Choroid plexus epithelial cell (primary cell): Measurements from ENCODE around the gene ACHE.
"Not testable (repeated sequence)": the region's sequence is repeated elsewhere in the genome, so short reads cannot be mapped to it uniquely, and the experiment has no call there.

Experiments
- DNase-seq: peaks from one replicate; pipeline ENCODE4 v3.0.0-alpha.2; 2010; ENCODE audit warnings: low read depth
- H3K4me3 ChIP-seq: 2 replicates; pipeline ENCODE4 v1.5.1; 2011; ENCODE audit warnings: low read depth, mild to moderate bottlenecking, control low read depth, low read length, moderate library complexity
- TF ChIP-seq, protein P1 (sequence below): conservative IDR thresholded peaks from 2 replicates; pipeline ENCODE4 v1.5.1; 2011; ENCODE audit warnings: low read depth, mild to moderate bottlenecking, control low read depth, inconsistent platforms, low read length, moderate library complexity

Gene ACHE

DNA sequence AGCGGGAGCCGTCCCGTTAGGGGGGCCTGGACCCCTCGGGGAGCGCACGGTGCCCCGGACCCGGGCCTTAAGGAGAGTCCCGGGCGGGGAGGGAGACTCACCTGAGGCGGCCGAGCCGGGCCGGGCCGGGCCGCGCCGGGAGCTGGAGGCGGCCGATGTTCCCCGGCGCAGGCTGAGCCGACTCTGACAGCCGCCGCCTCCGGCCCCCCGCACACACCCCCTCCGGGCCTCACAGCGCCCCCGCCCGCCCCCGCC lies at the start of gene ACHE:
TSS of gene ACHE (minus strand) at position 188 of the 255 bp plus-strand sequence. CDS start 1,656 bp downstream, outside the sequence.
- DNase-seq = no peak
- H3K4me3 ChIP-seq = peak within 1 kb of the TSS; percentile 43
- TF ChIP-seq, protein P1, sequence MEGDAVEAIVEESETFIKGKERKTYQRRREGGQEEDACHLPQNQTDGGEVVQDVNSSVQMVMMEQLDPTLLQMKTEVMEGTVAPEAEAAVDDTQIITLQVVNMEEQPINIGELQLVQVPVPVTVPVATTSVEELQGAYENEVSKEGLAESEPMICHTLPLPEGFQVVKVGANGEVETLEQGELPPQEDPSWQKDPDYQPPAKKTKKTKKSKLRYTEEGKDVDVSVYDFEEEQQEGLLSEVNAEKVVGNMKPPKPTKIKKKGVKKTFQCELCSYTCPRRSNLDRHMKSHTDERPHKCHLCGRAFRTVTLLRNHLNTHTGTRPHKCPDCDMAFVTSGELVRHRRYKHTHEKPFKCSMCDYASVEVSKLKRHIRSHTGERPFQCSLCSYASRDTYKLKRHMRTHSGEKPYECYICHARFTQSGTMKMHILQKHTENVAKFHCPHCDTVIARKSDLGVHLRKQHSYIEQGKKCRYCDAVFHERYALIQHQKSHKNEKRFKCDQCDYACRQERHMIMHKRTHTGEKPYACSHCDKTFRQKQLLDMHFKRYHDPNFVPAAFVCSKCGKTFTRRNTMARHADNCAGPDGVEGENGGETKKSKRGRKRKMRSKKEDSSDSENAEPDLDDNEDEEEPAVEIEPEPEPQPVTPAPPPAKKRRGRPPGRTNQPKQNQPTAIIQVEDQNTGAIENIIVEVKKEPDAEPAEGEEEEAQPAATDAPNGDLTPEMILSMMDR = no peak

DNA sequence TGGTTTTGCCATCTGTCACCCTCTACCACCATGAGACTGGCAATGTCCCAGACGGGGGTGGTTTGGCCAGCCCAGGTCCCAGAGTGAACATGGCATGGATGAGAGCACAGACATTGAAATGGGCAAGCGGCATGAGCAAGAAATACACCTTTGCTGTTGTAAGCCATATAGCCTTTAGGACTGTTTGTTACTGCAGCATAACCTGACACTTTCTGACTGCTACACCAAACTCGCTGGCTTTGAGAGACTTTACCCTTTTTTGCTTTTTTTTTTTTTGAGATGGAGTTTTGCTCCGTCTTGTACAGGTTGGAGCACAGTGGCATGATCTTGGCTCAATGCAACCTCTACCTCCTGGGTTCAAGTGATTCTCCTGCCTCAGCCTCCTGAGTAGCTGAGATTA lies 48.5 kb upstream of the ACHE start:
- no peak for DNase-seq
- TF ChIP-seq, protein P1 = no peak
- H3K4me3 ChIP-seq = no peak overlapping the region

DNA sequence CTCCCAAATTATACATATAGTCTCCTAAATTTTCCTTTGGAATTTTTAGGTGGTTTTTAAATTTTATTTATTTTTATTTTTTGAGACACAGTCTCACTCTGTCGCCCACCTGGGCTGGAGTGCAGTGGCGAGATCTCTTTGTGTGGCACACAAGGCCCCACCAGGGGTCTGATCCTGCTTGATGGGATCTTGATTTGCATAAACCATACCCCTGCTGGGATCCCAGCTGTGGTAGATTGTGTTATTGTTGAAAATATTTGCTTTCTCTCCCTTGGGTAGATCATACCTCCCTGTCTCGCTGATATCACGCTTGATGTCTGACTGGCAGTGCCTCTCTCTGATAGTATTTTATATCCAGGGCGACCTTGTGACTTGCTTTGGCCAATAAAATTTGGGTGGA lies 48.0 kb upstream of the ACHE start:
- no peak for DNase-seq
- H3K4me3 ChIP-seq = no peak overlapping the region
- TF ChIP-seq, protein P1 = no peak

DNA sequence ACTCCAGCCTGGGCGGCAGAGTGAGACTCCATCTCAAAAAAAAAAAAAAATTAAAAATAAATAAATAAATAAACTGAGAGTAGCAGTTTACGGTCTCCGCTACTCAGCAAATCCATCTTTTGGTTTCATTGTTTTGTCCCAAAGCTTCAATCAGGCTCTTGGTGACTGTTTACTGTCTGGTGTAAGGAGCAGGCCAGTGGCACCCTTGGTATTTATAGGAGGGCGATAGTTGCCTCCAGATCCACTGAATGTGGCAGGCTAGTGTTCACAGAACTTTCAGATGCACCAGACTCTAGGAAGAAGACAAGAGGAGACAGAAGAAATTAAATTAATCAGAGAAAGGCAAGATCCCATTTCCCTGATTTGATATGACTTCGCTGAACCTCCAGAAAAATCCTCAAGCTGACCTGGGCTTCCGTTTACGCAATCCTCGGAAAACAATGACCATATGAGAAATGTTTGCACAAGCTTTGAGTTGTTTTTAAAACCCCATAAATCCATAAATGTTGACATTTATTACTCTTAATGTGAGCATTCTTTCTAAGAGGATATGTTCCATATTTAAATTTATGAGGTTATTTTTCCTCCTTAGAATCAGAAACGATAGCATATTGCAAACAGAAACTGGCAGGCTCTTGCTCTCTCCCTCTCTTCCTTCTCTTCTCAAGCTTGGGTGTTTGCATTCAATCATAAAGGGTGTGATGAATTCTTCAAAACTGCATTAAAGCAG lies 46.5 kb upstream of the ACHE start:
- TF ChIP-seq, protein P1 = no peak
- no peak for DNase-seq
- no peak overlapping the region for H3K4me3 ChIP-seq

DNA sequence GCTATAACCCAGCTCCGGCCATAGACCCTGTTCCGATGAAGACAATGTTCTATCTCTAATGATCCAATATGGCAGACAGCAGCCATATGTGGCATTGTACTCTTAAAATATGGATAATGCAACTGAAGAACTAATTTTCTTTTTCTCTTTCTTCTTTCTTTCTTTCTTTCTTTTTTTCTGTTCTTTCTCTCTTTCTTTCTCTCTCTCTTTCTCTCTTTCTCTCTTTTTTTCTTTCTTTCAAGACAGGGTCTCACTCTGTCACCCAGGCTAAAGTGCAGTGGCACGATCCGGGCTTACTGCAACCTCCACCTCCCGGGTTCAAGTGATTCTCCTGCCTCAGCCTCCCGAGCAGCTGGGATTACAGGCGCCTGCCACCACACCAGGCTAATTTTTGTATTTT lies 40.5 kb upstream of the ACHE start:
- not testable (repeated sequence) for H3K4me3 ChIP-seq, DNase-seq

DNA sequence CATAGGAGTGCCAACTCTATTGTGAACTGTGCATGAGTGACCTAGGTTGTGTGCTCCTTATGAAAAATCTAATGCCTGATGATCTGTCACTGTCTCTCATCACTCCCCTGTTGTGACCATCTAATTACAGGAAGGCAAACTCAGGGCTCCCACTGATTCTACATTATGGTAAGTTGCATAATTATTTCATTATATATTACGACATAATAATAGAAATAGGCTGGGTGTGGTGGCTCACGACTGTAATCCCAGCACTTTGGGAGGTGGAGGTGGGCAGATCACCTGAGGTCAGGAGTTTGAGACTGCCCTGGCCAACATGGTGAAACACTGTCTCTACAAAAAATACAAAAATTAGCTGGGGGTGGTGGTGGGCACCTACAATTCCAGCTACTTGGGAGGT lies 39.7 kb upstream of the ACHE start:
- DNase-seq, H3K4me3 ChIP-seq: not testable (repeated sequence)

DNA sequence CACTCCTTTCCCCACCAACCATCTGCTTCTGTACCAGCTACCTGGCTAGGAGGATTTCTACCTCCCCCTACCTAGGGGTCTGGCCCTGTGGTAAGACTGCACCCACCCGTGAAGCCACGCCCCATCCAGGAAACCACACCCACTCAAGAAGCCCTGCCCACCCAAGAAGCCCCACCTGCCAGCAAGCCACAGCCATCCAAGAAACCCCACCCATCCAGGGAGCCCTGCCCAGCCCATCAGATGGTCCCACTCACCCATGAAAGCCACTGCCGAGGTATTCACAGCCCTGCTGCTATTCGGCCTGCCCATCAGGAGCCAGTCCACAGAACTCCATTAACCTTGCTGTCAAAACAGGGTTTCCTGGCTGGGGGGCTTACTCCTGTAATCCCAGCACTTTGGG lies 38.0 kb upstream of the ACHE start:
- H3K4me3 ChIP-seq = no peak overlapping the region
- no peak for DNase-seq
- TF ChIP-seq, protein P1 = no peak

DNA sequence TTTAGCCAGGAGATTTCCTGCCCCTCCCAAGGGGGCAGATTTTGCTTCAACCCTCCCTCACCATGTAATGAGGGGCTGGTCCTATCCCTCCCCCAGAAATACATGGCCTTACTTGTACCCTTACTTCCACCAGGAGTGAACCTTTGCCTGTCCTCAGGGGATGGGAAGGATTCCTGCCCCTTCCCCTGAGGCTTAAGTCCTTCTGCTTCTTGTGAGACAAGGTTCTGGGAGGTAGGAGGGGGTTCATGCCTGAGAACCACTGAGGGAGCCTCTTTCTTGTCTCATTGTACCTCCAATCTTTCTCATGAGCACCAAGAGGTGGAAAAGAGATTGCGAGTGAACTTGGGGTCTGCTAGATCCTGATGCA lies 34.1 kb upstream of the ACHE start:
- TF ChIP-seq, protein P1 = no peak
- DNase-seq = no peak
- no peak overlapping the region for H3K4me3 ChIP-seq

DNA sequence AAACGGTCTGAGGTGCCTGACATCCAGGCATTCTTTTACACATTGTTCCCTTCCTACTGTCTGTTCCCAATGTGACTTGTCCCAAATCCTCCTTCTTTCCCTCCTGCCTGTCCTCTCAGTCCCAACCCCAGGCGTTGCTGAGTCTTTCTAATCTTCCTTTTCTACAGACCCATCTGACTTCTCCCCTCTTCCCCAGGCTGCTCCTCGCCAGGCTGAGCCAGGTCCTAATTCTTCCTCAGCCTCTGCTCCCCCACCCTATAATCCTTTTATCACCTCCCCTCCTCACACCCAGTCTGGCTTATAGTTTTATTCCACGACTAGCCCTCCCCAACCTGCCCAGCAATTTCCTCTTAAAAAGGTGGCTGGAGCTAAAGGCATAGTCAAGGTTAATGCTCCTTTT lies 27.9 kb upstream of the ACHE start:
- DNase-seq, H3K4me3 ChIP-seq: not testable (repeated sequence)
